GM12875 (cell line): ENCODE results near the gene LY86.
A peak's percentile ranks its signal among the peaks of the same experiment; 100 is the strongest.

Source experiments
- H3K4me3 ChIP-seq: one replicate; pipeline ENCODE4 v1.5.1; 2011; ENCODE audit warnings: low read depth, low read length, control low read depth
- TF ChIP-seq, protein P1 (sequence below): IDR thresholded peaks from 2 replicates; pipeline ENCODE4 v1.5.1; 2011; ENCODE audit warnings: low read depth, mild to moderate bottlenecking, control low read depth, inconsistent platforms, low read length, moderate library complexity, borderline replicate concordance; ENCODE audit not compliant: insufficient read depth

Gene LY86

DNA sequence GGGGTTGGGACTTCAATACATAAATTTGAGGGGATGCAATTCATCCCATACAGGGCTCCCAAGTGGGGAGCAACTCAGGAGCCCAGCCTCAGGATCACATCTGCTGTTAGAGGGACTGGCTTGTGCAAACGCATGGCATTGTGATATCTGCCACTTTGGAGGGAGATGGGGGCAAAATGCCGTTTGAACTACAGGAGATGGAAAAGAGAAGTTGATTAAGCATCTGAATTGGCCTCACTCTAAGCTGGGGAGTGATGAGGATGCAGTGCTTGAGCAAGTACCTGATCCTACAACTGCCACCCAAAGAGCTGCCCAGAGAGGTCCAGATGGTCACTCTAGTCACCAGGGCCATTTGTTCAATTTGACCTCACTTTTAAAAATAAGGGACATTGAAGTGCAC lies 2.0 kb downstream of the LY86 start:
- H3K4me3 ChIP-seq = peak overlapping the region; percentile 7
- TF ChIP-seq, protein P1, sequence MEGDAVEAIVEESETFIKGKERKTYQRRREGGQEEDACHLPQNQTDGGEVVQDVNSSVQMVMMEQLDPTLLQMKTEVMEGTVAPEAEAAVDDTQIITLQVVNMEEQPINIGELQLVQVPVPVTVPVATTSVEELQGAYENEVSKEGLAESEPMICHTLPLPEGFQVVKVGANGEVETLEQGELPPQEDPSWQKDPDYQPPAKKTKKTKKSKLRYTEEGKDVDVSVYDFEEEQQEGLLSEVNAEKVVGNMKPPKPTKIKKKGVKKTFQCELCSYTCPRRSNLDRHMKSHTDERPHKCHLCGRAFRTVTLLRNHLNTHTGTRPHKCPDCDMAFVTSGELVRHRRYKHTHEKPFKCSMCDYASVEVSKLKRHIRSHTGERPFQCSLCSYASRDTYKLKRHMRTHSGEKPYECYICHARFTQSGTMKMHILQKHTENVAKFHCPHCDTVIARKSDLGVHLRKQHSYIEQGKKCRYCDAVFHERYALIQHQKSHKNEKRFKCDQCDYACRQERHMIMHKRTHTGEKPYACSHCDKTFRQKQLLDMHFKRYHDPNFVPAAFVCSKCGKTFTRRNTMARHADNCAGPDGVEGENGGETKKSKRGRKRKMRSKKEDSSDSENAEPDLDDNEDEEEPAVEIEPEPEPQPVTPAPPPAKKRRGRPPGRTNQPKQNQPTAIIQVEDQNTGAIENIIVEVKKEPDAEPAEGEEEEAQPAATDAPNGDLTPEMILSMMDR = no peak

DNA sequence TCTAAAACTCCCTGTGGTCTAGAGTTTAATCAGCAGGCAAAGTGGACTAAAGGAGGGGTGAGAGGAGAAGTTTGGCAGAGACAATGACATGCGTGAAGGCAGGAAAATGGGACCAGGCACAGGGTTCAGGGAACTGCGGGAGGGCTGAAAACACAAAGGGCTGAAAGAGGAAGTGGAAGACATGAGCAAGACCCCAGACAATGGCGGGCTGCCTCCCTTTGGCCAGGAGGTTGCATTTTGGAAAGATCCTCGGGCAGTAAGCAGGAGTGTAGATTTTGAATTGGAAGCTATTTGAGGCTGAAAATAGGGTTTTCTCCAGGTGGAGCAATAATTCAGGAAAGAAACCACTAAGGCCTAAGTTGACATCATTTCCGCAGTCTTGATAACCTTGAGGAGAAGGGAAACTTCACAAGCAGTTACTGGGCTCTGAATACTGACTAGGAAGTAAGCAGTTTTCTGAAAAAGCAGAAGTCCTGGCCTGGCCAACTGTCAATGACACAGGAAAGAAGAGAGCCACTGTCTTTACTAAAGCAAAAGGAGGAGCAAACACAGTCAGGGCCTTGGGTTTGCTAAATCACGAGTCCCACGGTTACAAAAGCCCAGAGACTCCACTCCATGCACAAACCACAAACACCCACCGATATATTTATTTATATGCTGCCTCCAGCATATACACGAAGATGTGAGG lies 3.4 kb downstream of the LY86 start:
- TF ChIP-seq, protein P1 = no peak

DNA sequence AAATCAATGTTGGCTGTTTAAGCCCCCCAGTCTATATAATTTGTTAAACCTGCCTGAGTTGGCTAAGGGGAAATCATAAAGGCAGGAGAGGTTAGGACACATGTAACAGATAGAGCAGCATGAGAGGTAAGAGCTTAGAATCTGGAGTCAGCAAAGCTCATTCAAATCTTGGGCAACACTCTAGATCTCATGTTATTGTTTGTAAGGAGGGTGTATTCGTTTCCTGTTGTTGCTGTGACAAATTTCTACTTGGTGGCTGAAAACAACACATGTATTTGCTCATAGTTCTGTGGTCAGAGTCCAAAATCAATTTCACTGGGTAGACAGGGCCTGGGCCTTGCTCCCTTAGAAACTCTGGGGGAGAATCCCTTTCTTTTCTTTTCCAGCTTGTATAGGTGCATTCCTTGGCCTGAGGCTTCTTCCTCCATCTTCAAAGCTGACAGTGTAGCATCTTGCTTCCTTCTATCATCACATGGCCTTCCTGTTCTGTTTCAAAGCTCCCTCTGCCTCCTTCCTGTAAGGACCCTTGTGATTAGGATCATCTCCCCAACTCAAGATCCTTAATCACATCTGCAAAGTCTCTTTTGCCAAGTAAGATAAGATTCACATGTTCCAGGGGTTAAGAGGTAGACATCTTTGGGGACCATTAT lies 4.4 kb downstream of the LY86 start:
- H3K4me3 ChIP-seq = no peak overlapping the region
- TF ChIP-seq, protein P1 = no peak

More for the DNA sequence above, 3.4 kb downstream of the LY86 start:
- H3K4me3 ChIP-seq = peak overlapping the region; percentile 7

DNA sequence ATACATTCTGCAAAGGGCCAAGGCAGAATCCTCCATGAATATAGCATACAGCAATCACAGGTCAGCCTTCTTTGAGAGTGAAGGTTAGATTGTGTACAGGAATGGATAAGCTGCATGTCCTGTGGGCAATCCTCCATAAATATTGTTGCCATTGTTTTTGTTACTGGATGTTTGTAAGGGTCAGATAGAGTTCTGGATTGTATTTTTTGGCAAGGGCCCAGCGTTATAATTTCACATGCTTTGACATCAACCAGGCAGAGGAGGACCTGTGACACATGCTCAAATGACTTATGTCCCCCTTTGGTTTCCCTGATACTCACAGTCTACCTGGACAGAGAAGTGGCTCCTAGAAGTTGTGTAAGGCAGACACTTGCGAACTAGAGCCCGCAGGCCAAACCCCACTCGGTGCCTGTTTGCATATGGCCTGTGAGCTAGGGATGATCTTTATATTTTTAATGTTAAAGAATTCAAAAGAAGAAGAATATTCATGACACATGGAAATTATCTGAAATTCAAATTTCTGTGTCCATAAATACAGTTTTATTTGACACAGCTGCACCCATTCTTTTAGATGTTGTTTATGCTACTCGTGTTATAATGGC lies 5.4 kb downstream of the LY86 start:
- no peak overlapping the region for H3K4me3 ChIP-seq
- TF ChIP-seq, protein P1 = no peak

DNA sequence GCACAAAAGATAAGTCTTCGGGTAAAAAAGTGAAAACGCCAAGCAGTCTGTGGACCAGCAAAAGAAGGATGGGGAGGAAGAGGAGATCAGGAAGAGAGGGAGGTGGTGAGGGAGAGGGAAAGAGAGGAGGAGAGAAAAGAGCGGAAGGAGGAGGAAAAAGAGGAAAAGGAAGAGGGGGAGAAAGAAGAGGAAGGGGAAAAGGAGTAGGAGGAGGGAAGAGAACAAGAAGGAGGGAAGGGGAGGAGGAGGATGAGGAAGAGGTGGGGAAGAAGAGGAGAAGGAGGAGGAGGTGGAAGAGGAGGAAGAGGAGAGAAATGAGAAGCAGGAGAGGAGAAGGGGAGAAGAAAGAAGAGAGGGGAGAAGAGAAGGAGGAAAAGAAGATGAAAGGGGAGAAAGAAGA lies 6.5 kb downstream of the LY86 start:
- H3K4me3 ChIP-seq = no peak overlapping the region
- TF ChIP-seq, protein P1 = no peak

DNA sequence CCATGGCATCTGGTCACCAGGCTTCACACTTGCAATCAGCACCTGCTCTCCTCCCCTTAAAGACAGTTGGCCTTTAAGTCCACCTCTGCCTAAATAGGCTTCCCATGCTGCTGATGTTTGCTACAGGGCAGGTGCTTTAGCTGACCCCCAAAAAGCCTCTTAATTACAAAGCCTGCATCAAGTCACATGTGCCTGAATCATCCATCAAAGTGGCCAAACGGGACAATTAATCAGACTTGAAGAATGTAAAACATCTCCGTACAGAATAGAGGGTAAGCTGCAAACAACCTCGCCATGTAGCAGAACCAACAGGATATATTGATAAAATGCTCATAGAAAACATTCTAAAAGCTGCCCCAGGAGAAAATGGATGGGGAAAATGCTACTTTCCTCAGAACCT lies 7.4 kb downstream of the LY86 start:
- no peak overlapping the region for H3K4me3 ChIP-seq
- TF ChIP-seq, protein P1 = no peak
